ENCODE data around the gene CPNE5.

- TF ChIP-seq POLR2A (IDR thresholded peaks at IDR 0.05) = no peak
- TF ChIP-seq CTCF (IDR thresholded peaks at IDR 0.05) = no peak
- TF ChIP-seq EP300 (IDR thresholded peaks at IDR 0.05) = no peak
Measured at GRCh38 chr6:36720251-36721141, 118.7 kb downstream of the CPNE5 start.

All from ovary (tissue), 3 donors.